GM21360 (cell line): ENCODE data around the gene BRD9.
"Not testable (repeated sequence)": the region's sequence is repeated elsewhere in the genome, so short reads cannot be mapped to it uniquely, and the experiment has no call there.

Source experiments
- ATAC-seq: cut with Tn5 transposase; IDR thresholded peaks from one replicate; pipeline ENCODE4 v1.9.1; 2021; ENCODE audit warnings: mild to moderate bottlenecking, moderate library complexity; ENCODE audit not compliant: unreplicated experiment

Gene BRD9

DNA sequence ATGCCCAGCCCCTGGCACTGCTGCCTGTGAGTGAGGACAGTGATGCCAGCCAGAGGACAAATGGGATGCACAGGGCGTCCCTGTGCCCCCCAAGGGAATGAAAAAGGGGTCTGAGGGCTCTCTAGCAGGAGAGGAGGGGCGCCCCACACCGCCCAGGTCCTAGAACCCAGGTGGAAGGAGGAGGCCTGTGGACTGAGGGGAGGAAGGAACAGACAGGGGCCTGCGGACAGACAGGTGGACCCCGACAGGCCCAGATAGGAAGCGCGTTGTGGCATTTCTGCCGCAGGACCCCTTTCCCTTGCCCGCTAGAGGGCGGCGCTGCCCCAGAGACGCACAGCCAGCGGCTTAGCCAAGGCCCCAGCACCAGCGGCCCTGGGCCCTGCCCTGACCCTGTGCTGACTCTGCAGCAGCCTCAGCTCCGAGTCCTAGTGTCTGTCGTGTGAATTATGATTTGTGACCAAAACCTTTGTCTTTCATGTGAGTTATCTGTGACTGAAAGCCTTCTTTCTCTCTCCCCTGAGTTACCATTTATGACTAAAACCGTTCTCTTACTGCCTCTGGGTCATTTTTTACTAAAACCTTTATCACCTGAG, 30.8 kb upstream of the BRD9 start:
- peak; percentile 78 for ATAC-seq

DNA sequence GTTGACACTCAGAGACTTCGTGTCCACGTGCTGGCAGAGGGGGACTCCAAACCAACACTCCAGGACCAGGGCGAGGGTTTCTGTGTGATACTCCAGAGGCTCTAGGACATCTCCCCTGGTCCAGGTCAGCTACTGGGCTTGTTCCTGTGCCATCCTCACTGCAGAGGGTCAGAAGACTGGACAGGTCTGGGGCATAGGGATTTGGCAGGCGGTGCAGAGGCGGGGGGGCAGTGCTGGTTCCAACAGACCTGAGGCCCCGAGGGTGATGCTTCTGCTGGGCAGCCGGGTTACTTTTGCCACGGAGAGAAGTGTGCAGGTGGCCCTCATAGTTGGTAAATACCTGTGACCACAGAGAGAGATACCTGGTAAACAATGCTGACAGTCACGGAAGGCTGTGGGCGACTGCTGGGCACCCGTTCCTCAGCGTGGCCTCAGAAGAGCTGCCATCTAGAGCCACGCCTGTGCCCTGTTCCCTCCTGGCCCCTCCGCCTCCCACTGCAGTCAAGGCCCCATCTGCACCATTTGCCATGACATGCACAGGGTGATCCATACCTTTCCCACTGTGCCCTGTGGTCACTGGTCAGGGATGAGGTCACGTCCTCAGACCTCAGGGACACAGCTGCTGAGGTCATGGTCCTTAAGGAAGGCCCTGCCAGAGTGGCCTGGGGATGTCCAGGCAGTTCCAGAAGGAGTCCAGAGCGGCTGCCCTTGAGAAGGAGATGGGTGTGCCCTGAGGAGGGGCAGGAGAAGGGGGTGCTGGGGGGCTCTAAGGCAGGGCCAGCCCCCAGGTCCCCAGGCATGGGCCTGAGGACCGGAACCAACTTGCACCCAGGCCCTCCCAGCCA, 30.1 kb upstream of the BRD9 start:
- no peak for ATAC-seq

DNA sequence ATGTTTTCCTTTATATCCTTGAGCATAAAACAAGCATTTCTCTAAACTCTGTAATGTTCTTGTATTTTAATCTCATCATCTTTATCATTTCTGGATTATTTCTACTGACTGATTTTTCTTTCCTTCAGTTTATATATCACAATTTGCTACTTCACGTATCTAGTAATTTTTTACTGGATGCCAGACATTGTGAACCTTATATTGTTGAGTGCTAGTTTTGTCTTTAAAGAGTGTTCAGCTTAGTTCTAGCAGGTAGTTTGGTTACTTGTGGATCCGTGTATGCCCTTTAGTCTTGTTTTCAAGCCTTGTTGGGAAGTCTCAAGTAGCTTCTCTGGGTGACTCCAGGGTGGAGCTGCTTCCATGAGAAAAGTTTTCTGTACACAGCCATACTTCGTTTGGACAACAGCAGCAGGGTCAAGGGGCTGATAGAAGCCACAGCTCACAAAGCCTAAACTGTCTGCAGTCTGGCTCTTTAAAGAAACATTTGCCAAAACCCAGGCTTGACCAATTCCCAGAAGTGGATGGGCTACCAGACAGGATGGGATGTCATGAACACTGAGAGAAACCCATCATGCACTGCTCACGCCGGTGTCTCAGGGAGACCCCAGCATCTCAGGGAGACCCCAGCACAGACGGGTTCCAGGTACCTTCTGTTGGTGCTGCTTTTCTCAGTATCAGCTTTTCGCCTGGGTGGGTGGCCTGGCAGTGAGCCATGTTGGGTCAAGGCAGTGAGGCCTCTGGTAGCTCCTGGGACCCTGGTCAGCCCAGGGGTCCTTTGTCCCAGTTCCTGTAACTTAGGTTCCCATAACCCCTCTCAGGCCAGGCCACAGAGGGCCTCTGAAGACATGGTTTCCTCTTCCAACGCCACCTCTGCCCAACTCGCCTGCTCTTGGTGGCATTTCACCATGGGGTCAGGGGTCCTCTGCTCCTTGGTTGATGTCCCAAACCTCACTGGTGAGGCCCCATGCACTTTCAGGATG, 29.1 kb upstream of the BRD9 start:
- no peak for ATAC-seq

DNA sequence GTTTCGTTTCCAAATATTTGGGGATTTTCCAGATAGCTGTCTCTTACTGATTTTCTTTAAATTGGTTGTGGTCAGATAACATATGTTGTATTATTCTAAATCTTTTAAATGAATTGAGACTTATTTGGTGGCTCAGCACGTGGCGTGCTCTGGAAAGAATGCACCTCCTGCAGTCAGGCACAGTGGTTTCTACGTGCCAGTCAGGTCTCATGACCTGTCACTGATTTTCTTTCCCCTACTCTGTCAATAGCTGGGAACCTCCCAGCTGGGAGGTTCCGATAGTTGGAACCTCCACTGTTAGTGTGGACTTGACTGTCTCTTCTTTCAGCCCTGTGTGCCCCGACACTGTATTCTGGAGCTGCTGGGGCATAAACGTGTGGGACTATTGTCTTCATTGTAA, 27.7 kb upstream of the BRD9 start:
- no peak for ATAC-seq

DNA sequence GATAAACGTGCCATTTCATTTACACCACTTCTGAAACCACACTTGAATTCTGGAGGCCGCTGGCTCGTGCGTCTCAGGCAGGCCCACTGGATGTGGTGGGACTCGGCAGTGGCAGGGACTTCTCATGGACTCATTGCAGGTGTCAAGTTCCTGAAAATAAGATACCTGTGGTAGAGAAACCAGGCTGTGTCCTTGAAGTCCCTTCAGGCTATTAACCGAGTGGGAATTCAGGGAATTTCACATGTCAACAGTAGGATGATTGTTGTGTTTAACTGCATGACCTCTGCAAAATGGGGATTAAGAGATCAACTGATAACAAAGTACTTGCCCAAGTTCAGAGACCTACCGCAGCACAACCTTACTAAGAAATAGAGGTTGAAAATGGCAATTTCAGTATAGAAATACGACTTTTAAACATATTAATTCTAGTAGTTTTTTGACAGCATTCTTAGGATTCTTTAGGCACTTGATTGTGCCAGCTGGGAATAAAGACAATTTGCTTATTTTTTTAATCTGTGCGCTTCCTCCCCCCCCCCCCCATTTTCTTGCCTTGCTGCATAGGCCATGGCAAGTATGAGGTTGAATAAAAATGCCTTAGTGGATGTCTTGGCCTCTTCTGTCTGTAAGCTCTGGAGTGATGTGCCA, 26.9 kb upstream of the BRD9 start:
- ATAC-seq: no peak

DNA sequence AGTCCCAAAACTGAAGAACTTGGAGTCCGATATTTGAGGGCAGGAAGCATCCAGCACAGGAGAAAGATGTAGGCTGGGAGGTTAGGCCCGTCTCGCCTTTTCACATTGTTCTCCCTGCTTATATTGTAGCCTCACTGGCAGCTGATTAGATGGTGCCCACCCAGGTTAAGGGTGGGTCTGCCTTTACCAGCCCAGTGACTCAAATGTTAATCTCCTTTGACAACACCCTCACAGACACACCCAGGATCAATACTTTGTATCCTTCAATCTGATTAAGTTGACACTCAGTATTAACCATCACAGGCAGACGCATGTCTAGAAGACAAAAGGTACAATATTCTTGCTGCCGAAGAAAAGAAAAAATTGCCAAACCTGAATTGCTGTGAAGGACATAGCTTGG, 26.1 kb upstream of the BRD9 start:
- not testable (repeated sequence) for ATAC-seq

DNA sequence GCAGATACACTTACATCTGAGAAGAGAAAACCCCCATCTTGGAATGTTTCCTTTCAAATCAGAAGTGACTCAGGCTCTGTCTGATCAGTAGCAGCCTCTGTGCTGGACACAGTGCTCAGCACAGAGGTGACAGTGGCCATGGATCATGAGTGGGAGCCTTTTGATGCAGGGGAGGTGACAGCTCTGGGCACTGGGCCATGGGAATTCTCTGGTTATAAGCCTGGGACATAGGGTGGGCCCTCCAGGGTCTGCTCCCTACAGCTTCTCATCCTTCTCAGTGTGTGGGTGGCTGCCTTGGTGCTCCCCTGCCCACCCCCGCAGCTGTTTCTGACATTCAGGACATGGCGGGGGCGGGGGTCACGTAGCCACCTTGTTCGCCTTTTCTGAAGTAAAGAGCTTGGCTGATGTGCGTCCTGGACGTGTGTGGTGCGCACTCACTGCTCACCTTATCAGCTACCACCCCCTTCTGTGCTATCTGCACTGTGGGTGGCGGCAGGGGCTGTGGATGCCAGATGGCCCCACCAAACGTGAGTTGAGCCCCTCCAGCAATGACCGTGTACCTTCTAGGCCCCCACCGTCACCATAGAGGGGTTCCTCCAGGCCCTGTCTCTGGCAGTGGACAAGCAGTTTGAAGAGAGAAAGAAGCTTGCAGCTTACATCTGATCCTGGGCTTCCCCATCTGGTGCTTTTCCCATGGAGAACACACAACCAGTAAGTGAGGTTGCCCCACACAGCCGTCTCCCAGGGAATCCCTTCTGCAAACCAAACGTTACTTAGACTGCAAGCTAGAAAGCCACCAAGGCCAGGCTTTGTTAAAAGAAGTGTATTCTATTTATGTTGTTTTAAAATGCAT, 24.1 kb upstream of the BRD9 start:
- no peak for ATAC-seq

DNA sequence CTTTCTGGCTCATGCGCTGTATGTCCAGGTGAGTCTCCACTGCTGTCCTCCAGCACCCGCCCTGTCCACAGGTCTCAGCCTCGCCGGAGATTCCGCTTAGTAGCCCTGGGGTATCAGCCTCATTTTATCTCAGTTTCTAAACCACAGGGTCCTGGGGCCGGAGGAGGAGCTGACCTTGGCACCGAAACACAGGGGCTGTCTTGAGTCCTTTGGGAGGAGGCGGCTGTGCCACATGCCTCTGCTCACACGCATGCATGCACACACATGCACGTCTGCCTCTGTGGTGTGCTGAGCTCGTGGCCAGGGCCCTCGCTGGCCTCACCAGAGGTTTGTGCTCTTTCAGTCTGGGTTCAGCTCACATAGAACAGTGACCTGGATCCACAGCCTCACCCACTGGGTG, 23.3 kb upstream of the BRD9 start:
- no peak for ATAC-seq

DNA sequence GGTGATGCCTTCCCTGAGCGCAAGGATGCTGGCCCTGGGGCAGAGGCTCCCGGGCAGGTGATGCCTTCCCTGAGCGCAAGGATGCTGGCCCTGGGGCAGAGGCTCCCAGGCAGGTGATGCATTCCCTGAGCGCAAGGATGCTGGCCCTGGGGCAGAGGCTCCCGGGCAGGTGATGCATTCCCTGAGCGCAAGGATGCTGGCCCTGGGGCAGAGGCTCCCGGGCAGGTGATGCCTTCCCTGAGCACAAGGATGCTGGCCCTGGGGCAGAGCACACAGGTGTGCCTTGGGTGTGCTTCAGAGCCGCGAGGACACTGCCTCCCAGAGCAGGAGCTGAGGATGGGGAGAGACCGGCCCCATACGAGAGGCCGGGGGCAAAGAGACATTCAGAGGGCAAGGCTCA, 22.7 kb upstream of the BRD9 start:
- not testable (repeated sequence) for ATAC-seq

DNA sequence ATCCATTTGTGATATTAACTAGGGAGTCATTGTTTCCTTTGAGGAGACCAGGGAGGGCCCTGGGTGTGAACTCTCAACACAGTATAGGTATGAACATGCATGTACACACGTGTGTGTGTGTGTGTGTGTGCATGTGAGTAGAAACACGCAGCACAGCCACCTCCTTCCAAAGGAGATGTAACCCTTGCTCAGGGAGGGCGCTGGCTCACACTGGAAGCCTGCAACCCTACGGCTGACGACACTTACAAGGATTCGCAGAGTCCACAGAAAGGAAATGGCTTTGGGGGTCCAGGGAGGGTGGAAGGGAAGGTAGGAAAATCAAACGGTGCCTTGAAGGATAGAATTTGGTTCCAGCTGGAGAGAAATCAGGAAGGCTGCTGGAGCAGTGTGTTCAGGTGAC, 22.0 kb upstream of the BRD9 start:
- ATAC-seq: no peak

DNA sequence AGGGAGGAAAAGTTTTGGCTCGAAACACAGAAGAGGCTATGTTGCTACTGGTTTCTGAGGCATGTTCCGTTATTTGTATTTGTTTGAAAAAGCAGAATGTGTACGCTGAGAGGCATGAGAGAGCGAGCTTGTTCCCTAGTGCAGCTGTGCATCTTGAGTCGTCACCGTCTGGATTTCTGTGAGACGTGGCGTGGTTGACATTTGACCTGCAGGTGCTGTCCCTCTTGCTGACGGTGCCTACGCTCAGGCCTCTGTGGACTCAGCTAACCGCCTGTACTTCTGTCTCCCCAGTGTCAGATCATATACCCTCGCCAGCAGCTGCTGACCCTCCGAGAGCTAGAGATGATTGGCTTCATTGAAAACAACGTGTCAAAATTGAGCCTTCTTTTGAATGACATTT, 21.6 kb upstream of the BRD9 start:
- ATAC-seq: no peak

DNA sequence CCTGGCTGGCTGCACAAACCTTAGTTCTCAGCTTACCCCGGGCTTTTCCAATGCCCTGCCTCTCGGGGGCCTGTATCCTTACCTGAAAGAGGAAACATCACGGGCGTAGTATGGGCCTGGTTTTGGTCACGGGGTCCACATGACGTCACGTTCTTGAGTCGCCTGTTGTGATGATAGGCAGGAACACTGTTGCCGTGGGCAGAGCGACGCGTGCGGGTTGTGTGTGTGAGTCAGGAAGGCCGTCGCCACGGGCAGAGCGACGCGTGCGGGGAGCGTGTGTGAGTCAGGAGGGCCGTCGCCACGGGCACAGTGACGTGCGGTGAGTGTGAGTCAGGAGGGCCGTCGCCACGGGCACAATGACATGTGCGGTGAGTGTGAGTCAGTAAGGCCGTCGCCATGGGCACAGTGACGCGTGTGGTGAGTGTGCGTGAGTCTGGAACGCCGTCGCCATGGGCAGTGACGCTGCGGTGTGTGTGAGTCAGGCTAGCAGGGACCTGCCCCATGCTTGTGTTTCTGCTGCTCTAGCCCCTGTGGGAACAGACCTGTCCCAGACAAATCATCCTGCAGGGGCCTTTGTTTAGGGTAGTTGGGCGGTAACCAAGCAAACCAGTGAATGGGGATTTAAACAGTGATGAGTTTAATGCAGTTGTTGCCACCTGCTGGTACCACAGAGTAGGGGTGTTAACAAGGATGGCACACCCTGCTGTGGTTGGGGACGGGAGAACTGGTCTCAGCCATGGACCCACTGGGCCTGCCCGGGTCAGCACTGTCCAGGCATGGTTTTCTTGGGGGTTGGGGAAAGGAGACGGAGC, 19.9 kb upstream of the BRD9 start:
- ATAC-seq: no peak

DNA sequence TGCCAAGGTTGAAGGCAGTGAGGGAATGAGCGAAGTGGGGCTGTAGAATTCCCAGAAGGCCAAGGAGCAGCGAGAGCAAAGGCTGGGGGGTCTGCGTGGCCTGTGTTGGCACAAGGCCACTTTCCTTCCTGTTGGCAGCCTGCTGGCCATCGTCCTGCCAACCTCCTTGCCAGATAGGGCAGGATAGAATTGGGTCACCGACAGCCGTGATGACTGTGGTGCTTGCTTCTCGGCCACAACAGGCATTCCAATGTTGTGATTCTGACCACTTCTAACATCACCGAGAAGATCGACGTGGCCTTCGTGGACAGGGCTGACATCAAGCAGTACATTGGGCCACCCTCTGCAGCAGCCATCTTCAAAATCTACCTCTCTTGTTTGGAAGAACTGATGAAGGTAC, 19.0 kb upstream of the BRD9 start:
- ATAC-seq: no peak

DNA sequence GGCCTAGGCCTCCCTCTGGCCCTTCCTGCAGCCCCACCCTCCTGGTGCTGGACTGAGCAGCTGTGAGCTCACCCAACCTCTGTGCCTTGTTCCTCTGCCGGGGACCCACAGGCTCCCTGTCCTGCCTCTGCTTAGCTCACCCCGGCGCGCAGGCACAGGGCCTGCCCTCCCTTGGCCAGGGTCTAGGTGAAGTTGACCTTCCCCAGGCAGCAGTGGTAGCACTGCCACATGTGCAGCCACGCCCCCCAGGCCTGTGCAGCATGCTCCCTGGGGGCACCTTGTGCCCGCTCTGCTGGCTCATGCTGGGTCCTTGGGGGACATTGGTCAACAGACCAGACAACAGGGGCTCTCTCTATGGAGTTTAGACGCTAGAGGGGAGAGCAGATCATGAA, 18.2 kb upstream of the BRD9 start:
- ATAC-seq: no peak

DNA sequence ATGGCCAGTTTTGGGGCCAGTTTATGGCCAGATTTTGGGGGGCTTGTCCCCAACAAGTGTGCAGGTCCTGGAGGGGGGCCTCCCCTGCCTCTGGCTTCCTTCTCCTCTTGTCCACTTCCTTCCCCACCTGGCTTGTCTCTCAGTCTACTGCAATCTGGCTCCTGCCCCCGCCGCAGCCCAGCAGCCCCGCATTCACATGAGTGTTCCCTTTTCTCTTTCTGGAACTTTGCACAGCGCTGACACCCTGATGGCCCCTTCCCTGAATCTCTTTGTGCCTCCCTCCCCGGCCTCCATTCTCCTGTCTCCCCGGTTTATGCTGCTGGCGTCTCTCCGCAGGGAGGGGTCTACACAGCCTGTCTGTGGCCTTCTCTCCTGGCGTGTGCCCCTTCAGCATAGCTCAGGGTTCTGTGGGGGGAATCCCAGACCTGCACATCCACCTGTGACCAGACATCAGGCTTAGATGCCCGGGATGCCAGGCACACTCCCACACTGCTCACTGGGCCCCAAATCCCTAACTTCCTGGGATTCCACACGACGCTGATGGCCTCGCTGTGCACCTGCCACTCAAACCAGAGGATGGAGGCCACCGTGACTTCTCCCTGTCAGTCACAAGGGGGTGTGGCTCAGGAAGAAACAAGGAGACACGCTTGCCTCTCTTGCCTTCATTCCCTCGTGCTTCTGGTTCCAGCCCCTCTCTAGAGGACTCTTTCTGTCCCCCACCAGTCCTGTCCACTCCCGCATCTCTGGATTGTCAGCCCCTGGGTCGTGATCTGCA, 17.6 kb upstream of the BRD9 start:
- ATAC-seq: no peak

DNA sequence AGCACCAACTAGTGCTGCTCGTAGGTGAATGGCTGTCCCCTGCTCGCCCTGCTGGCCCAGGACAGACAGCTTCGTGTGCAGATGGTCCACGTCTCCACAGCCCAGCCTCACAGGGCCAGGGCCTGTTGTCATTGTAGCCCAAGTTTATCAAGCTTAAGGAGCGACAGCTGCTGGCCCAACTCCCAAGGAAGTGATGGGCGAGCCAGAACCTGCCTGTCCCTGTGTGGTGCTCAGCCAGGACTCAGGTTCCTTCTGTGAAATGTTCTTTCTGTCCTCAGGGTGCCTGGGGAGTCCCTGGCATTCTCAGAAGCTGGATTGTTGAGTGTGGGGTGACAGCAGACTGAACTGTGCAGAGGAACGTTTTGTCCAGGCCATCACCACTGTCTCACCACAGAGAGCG, 16.5 kb upstream of the BRD9 start:
- ATAC-seq: no peak

DNA sequence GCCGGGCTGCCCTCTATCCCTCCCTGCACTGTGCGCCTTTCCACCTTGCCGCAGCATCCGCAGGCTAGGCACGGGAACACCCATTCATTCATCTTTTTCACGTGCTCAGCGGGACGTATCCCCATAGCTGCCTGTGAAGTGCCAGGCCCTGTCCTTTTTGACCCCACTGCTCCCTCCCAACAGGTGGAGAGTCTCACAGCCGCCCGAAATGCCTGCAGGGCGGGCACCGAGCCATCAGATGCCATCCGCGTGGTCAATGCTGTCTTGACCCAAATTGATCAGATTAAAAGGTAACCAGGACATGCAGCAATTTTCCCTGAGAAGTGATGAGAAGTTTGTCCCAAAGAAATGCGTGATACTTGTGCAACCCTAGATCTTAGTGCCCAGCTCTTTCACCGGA, 15.6 kb upstream of the BRD9 start:
- no peak for ATAC-seq

DNA sequence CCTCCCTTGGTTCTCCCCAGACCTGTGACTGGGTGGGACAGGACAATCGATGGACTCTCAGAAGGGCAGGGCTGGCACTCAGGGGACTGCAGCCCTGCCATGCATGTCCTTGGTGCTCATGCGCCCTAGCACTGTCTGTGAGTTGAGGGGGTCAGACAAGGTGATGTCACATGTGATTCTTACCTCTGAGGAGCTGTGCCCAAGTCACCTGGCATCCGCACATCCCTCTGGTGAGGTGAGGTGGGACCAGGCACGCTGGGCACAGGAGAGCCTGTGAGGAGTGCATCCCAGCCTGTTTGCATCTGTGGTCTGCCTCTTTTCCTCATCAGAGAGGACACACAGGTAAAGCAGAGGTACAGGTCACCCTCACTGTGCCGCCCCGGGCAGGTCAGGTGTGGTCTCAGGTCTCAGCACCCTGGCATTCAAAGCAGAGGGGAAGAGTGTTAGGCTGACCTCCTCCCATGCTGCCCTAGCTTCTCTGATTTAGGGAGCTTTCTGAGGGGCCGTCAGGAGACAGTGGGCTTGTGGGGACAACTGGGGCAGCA, 14.8 kb upstream of the BRD9 start:
- ATAC-seq: no peak
